DMS53 (cell line): ENCODE results near the gene ACADM.
"Not testable (repeated sequence)": the region's sequence is repeated elsewhere in the genome, so short reads cannot be mapped to it uniquely, and the experiment has no call there.

Experiments used
- DNase-seq: peaks from one replicate; lab custom pipeline; 2025; lab: John Stamatoyannopoulos, UW

The ACADM gene

GRCh38 chr1:75724472-75725022, at the start of gene ACADM:
Gene ACADM, plus strand, starts transcription at chr1:75724709. Its CDS starts 79 bp downstream, at chr1:75724788.
- peak; percentile 96 for DNase-seq

- DNase-seq: no peak
Measured at GRCh38 chr1:75677443-75677842, 47.1 kb upstream of the ACADM start.

- DNase-seq: not testable (repeated sequence)
Measured at GRCh38 chr1:75677964-75678363, 46.5 kb upstream of the ACADM start.

GRCh38 chr1:75690547-75690946, 34.0 kb upstream of the ACADM start:
- DNase-seq: no peak

GRCh38 chr1:75693551-75693950, 31.0 kb upstream of the ACADM start:
- DNase-seq: no peak

- no peak for DNase-seq
Measured at GRCh38 chr1:75696000-75696399, 28.5 kb upstream of the ACADM start.

- DNase-seq: peak; percentile 86
Measured at GRCh38 chr1:75707191-75707590, 17.3 kb upstream of the ACADM start.

- no peak for DNase-seq
Measured at GRCh38 chr1:75708910-75709309, 15.6 kb upstream of the ACADM start.

- DNase-seq: no peak
Measured at GRCh38 chr1:75710832-75711231, 13.7 kb upstream of the ACADM start.

- no peak for DNase-seq
Measured at GRCh38 chr1:75711846-75712245, 12.7 kb upstream of the ACADM start.

GRCh38 chr1:75712306-75712705, 12.2 kb upstream of the ACADM start:
- DNase-seq: no peak

- DNase-seq: no peak
Measured at GRCh38 chr1:75719810-75720209, 4.7 kb upstream of the ACADM start.

- no peak for DNase-seq
Measured at GRCh38 chr1:75720325-75720724, 4.2 kb upstream of the ACADM start.

- no peak for DNase-seq
Measured at GRCh38 chr1:75720820-75721219, 3.7 kb upstream of the ACADM start.

GRCh38 chr1:75722246-75722645, 2.3 kb upstream of the ACADM start:
- DNase-seq: not testable (repeated sequence)

GRCh38 chr1:75722966-75723365, 1.5 kb upstream of the ACADM start:
- no peak for DNase-seq

- peak; percentile 96 for DNase-seq
Measured at GRCh38 chr1:75723989-75724471, 479 bp upstream of the ACADM start.

- DNase-seq: no peak
Measured at GRCh38 chr1:75725266-75725665, 757 bp downstream of the ACADM start.

- DNase-seq: no peak
Measured at GRCh38 chr1:75725861-75726361, 1.4 kb downstream of the ACADM start.

GRCh38 chr1:75727571-75727970, 3.1 kb downstream of the ACADM start:
- no peak for DNase-seq

- no peak for DNase-seq
Measured at GRCh38 chr1:75730432-75730831, 5.9 kb downstream of the ACADM start.

GRCh38 chr1:75731881-75732280, 7.4 kb downstream of the ACADM start:
- no peak for DNase-seq

- DNase-seq: no peak
Measured at GRCh38 chr1:75732703-75733102, 8.2 kb downstream of the ACADM start.

GRCh38 chr1:75733661-75734060, 9.2 kb downstream of the ACADM start:
- DNase-seq: no peak
